GM19438 (cell line): ENCODE results near the gene BIN1.
"Not testable (repeated sequence)": the region's sequence is repeated elsewhere in the genome, so short reads cannot be mapped to it uniquely, and the experiment has no call there.

ENCODE experiments used
- ATAC-seq: cut with Tn5 transposase; IDR thresholded peaks from one replicate; pipeline ENCODE4 v1.9.1; 2021; ENCODE audit warnings: low read depth; ENCODE audit not compliant: unreplicated experiment

BIN1 gene

DNA sequence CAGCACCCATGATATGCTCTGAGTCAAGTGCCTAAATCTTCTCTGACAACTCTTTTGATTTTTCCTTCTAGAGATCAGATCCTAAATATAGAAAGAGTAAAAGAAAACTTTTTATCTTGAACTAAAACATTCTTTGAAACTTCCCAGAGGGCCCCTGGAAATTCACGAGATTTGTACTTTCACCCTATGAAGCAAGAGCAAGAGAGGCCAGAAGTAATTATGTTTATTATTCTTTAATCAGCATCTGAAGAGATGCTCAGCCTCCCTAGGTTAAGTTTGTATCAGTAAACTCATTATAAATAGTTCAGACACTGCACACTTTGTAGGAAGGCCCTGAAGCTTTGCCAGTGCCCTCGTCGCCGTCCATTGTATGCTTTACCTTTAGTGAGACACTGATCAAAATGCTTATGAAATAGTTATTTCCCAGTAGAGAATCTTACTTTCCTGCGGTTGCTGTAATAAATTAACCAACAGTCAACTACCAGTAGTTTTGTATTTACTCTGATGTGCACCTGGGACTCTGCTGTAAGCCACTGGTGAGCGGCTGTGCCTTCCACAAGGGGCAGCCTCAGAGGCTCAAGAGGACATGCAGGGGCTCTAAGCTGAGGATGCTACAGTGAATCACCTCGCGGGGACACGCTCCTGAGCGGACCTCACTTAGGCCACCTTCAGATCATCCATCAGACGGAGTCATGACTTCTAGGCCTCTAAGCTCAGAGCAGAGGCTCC, 71.9 kb downstream of the BIN1 start:
- peak; percentile 83 for ATAC-seq

DNA sequence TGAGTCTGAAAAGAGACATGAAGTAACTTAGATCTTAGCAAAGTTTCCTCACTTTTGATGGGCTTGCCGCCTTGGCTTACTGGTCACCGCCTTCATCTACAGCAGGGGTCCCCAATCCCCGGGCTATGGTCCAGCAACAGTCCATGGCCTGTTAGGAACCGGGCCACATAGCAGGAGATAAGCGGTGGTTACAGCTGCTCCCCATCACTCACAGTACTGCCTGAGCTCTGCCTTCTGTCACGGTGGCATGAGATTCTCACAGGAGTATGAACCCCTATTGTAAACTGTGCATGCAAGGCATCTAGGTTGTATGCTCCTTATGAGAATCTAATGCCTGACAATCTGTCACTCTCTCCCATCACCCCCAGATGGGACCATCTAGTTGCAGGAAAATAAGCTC, 72.9 kb downstream of the BIN1 start:
- no peak for ATAC-seq

DNA sequence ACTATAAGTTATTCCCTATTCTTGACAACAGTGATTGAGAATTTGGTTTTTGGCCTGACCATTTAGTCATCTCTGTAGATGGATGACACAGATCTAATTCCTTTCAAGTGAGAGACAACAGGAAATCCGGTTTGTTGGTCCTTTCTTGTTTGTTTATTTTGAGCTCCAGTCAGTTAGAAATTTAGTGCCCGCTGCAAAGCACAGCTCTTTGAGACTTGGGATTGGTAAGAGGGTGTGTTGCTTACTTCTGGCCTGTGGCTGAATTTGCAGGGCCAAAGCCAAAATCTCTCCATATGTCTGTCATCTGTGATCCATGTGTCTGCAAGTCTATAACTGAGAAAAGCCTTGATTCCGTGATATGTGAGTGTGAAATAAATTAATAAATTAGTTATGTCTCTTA, 74.3 kb downstream of the BIN1 start:
- no peak for ATAC-seq

DNA sequence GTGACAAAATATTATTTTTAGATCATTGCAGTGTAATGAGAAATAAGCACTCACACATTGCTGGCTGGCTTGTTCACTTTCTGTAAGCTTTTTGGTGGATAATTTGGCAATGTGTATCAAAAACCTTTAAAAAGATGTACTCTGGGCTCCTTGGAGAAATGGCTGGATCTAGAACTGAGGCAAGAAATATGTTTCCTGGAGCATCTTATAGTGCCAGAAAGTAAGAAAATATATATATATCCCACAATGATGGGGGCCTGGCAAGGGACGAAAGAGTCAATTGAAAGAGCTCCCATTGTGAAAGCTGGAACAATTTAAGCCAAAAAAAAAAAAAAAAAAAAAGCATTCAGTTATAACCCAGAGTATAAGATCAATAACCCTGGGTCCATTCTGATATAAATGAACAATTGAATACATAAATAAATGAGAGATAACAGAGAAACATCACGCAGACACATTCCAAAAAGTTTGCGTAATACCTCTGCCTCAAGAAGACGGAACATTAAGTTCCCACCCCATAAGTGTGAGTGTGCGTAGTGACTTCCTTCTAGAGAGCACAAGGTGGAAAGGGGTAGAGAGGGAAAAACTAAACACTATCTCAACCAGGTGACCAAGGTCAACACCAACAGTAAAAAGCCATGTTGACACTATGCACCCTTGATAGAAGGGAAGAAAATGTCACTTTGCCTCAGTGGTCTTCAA, 77.5 kb downstream of the BIN1 start:
- ATAC-seq: no peak

DNA sequence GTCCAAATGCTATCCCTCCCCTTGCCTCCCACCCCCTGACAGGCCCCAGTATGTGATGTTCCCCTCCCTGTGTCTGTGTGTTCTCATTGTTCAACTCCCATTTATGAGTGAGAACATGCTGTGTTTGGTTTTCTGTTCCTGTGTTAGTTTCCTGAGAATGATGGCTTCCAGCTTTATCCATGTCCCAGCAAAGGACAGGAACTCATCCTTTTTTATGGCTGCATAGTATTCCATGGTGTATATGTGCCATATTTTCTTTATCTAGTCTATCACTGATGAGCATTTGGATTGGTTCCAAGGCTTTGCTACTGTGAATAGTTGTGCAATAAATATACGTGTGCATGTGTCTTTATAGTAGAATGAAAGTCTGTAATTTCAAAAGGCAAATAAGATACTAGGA, 78.2 kb downstream of the BIN1 start:
- not testable (repeated sequence) for ATAC-seq

DNA sequence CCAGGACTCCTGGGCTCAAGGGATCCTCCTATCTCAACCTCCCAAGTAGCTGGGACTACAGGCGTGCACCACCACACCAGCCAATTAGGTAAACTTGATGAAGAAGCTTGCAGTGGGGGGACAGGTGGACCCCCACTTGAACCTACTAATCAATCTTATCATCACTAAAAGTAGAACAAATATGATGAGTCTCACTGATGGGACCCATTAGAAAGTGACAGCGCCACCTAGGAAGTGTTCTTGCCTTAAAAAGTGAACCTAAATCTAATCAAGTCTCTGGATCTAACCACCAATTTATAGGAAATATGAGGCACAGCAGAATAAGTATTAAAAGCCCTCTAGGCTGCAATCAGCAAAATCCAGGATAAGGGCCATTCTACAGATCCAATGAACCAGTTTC, 79.2 kb downstream of the BIN1 start:
- ATAC-seq: no peak

DNA sequence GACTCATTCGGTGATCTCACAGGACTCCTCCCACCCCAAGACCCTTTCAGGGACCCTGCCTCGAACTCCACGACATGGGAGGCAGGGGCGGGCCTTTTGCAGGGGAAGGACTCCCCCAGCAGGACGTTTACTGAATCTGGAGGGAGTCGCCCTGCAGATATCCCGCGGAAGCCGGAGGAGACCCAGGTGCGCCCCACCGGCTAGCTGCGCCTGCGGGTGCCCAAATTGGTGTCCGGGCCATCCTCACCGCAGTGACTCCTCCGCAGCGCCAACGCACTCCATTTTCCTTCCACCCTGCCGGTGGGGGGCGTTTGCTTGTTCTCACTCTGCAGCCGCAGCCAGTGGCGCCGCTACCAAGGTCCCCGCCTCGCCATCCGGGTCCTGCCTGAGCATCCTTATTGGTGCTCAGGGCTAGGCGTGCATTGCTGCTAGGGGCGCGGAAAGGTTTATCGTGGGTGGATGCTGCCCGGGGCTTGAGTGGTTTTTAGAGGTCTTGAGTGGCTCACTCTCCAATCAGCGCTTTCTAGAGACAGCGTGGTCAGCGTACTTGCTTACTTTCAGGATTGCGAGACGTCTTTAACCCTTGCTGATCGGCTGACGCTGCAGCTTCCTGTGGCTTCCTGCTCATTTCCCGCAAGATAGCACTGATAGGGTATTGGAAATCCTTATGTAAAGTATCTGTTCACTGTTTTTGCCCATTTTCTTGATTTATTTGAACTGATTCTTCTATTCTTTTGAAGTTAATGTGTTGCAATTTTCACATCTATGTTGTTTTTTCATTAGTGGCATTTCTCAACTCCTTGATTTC, 81.4 kb downstream of the BIN1 start:
- peak; percentile 94 for ATAC-seq

DNA sequence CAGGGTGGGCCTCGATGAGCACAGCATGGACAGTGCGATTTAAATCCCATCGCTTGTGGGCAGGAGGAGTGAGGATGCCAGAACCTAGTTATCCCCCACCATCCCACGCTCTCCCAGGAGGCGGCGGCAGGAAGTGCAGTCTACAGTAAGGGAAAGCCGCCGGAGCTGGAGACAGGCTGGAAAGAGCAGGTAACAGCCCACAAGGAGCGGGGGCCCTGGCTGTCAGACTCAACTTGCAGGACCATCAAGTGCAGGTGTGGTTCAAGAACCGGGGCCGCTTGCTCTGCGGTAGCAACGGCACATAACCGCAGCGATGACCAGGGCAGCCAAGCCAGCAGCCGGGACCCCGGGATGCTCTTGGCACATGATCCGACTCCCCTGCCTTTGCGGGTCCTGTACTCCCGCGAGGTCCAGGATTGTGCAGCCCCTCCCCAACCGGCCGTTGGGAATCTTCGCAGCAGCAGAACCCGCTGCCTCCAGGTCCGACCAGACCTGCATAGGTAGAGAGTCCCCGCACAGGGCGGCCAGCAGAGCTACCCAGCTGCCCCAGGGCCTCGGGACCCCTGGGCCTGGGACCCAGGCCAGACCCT, 82.1 kb downstream of the BIN1 start:
- ATAC-seq: peak; percentile 26

DNA sequence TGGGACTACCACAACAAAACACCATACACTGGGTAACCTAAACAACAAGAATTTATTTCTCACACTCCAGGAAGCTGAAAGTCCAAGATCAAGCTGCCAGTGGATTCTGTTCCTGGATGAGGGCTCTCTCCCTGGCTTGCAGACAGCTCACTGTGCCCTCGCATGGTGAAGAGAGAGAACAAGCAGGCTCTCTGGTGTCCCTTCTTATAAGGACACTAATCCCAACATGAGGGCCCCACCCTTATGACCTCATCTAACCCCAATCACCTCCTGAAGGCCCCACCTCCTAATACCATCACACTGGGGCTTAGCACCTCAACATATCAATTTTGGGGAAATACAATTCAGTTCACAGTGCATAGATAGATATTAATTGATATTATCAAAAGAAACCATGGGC, 83.5 kb downstream of the BIN1 start:
- ATAC-seq: no peak

DNA sequence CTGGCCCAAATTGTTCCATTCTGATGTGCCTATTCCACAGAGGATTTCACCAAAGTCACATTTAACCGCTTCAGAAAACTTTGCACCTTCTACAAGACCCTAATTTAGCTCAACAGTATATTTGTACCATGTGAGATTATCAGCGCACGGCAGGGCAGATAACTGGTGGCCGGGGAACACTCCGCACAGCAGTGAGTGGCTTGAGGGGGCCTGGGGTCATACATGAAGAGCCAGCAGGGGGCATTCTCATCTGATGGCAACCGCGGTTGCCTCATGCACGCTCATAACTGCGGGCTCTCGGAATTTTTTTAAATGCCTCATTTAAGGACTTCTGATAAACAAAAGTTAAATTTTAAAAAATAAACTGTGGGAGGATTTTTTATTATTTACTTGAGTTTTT, 84.1 kb downstream of the BIN1 start:
- no peak for ATAC-seq

DNA sequence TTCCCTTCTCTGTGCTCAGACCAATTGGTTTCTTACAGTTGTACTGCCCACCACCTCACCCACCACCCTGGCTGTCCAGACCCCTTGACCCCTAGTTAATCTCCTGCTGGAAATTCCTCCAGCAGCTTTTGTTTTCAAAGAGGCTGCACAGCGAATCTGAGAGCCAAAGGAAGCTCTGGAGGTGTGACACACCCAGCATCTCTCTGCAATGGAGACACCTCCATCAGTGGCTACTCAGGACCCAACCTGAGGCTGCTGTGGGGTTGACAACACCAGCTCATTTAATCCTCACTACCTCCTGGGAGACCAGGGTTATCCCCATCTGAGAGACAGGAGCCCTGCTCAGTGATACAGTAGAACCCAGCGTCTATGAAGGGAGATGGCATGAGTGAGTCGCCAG, 86.4 kb downstream of the BIN1 start:
- ATAC-seq: no peak

DNA sequence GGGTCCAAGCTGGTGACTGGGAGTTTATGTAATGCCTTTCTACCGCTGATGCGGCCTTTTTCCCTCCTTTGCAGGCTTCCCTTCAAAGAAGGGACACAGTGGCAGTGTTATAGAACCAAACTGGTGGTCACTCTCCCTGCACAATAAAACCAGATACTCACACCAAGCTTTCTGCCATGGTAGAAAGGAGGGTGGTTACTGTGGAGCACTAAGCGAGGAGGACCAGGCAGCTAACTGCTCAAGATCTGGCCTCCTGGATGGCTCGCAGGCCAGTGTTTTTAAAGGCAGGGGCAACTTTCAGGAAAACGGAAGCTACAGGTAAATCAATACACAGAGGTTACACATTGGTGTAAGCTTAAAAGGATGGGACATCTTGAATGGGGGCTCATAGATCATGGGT, 89.4 kb downstream of the BIN1 start:
- no peak for ATAC-seq

DNA sequence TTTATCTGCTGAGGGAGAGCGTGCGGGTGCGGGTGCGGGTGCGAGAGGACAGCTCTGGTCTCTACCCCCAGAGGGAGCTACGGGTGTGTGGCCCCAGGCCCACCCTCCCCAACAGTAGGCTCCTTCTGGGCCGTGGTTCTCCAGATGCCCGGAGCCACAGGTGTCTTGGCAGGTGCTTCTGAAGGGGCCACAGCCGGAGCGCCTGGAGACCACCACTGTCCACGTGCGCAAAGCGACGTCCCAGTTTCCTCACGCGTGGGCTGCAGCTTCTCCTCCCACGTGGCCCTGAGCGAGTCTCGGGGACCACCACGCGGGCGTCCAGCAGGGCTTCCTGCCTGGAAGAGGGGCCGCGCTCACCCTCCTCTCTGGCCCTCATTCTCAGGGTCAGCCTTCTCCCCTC, 90.6 kb downstream of the BIN1 start:
- ATAC-seq: no peak

DNA sequence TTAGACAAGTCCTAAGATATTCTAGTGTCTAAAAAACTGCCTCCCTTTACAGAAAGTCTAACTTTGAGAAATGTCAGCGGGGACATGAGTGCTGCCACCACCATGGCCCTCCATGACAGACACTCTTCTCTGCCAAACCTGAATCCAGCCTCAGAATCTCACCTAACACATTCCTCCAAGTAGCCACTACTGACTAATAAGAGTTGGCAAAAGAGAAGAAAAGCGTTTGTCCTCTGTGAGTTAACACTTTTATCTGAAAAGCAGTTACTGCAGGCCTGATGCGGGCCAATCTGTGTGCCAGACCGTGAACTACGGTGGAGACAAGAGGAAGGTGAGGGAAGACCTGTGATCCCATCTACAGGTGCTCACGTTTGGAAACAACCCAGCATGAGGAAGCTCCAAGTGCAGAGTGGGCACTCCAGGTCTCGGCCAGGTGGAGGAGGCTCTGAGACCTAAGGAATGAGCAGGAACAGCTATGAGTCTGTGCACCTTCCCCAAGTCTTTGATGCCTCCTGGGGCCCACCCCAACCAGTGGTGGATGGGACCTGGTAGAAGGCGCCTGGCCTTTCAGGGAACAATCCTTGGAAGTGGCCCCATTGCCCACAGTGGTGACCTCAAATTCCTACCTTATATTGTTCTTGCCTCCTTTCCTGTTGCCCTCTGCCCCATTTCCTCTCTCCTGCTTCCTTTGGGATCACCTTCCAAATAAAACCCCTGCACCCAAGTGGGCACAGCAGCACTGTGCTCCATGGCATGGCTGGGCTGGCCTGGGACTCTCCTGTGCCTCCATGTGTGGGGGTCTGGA, 91.6 kb downstream of the BIN1 start:
- ATAC-seq: no peak

DNA sequence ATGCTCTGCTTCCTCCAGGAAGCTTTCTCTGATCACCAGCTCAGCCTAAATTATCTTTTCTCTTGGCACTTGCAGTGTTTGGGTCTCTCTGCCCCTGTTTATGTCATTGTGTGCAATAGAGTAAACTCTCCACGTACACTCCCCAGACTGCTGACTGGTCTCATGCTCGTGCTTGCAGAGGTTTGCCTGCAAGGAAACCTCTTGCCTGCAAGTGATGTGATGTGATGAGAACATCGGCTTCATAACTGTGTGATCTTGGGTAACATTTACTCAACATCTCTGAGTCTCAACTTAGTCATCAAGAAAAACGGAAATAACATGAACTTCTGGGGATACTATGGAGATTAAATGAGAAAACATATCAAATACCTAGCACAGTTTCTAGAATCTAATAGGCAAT, 92.3 kb downstream of the BIN1 start:
- ATAC-seq: no peak

DNA sequence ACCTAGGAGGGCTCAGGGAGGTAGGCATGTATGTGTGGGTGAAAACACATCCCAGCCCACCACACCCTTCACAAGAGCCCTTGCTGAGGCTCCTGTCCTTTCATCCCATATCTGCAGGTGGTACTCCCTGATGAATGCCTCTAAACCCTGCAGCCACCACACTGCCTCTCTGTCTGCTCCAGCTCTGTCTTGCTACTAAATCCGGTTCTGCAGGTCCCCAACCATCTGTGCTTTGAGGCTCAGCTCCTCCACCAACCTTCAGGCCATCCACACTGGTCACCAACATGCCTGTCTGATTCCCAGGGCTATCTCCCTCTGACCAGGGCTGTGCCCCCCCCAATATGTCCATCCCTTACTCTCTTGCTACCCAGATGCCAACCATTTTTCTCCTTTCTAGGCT, 92.7 kb downstream of the BIN1 start:
- no peak for ATAC-seq

DNA sequence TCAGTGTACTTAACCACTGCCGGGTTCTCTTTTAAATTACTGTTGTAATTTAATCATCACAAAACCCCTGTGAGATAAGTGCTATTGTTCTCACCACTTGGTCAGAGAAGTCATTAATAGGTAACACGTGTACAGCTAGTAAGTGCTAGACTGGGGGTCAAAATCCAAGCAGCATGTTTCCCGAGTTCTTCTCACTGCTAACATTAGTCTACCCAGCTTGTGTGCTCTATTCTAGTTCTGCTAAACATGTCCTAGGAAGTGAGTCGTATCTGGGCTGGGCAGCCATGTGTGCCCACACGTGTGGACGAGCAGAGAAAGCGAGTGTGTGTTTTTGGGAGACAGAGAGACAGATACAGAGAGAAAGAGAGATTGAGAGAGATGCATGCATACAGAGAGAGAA, 94.1 kb downstream of the BIN1 start:
- ATAC-seq: no peak

DNA sequence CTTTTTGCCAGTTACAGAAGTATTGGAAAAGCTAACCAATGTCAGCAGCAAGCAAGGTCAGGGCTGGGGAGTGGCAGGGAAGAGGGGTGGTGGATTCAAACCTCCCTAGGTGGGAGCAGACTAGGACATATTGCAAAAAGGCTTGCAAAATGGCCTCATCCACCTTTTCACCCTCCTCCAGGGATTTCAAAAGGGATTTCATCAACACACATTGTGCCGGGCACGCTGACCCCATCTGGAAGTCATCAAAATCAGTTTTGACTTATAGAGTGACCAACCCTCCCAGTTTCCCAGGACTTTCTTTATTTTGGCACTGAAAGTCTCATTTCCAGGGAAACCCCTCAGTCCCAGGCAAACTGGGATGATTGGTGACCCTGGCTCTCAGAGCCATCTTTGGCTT, 94.7 kb downstream of the BIN1 start:
- ATAC-seq: no peak

DNA sequence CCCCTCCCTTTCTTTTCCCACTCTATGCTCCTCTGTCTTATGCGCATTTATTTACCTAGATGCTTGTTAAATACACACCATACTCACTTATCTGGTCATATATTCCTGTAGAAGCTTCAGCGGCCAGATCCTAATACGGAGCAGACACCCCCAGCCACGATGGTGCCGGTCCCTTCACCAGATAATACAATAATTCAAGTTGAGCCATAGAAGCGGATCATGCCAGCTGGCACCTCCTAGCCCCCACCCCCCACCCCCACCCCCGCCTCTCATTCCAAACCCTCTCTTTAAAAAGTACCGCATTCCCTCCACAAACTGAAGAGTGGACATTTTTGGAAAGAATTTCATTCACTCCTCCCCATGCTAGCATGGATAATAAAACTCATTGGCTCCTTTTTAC, 95.2 kb downstream of the BIN1 start:
- no peak for ATAC-seq

DNA sequence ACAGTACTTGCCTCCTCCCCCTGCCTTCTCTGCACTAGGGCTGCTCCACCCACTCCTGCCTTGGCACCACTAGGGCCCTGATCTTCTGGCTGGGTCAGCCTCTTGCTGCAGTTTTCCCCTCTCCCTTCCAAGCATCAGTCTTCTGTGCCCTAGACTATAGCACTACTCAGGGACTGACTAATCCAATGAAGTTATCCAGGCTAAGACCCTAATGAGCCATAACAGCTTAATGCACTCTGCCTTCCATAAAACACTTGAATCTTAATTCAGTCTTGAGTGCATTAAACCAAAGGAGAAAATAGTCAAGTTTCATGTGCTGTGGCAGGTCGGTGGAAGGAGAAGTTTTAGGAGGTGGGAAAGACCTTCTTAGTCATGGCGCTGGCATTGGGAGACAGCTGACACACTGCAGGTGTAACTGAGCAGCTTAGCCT, 95.7 kb downstream of the BIN1 start:
- ATAC-seq: no peak
